Brain microvascular endothelial cell (primary cell): ENCODE measurements around the gene GLTP.

Source experiments
- DNase-seq: peaks from one replicate; pipeline ENCODE4 v3.0.0-alpha.2; 2020
- H3K27ac ChIP-seq: fragments of 250-450 bp; sonication (Bioruptor Pico); 2 replicates; pipeline ENCODE4 v1.5.1; 2020; ENCODE audit warnings: mild to moderate bottlenecking, moderate library complexity
- H3K27me3 ChIP-seq: fragments of 250-450 bp; sonication (Bioruptor Pico); replicated peaks from 2 replicates; pipeline ENCODE4 v1.5.1; 2020; ENCODE audit warnings: mild to moderate bottlenecking
- H3K36me3 ChIP-seq: fragments of 250-450 bp; sonication (Bioruptor Pico); replicated peaks from 2 replicates; pipeline ENCODE4 v1.5.1; 2020; ENCODE audit warnings: mild to moderate bottlenecking
- H3K4me3 ChIP-seq: 2 replicates; pipeline ENCODE4 v1.5.1; 2011; ENCODE audit warnings: low read depth, mild to moderate bottlenecking, control low read depth, low read length, moderate library complexity
- CTCF ChIP-seq: IDR thresholded peaks from 2 replicates; pipeline ENCODE4 v1.5.1; 2011; ENCODE audit warnings: low read depth, mild to moderate bottlenecking, moderate library complexity, low read length, control low read depth, inconsistent platforms; ENCODE audit errors: missing control alignments
- in situ Hi-C: cut with HindIII; loops from 2 replicates; pipeline ENCODE4 v1.10.0; 2017; ENCODE audit warnings: low sequenced_read_pairs, low pct_ligation_motif_present

The GLTP gene

GRCh38 chr12:109883461-109883860 is 3.1 kb upstream of the GLTP start:
- in situ Hi-C loops: no loop called here
- no peaks in the 10 kb centered on the region for H3K36me3 ChIP-seq
- no peaks in the 10 kb centered on the region for H3K27me3 ChIP-seq
- DNase-seq: no peak
- H3K4me3 ChIP-seq: no peak overlapping the region
- no peak for TF ChIP-seq CTCF
- no peak overlapping the region for H3K27ac ChIP-seq

GRCh38 chr12:109881752-109882151 is 1.4 kb upstream of the GLTP start:
- no peak for TF ChIP-seq CTCF
- H3K27me3 ChIP-seq: no peaks in the 10 kb centered on the region
- H3K4me3 ChIP-seq: no peak overlapping the region
- no peak overlapping the region for H3K27ac ChIP-seq
- H3K36me3 ChIP-seq: no peaks in the 10 kb centered on the region
- DNase-seq: no peak
- in situ Hi-C loops: no loop called here

GRCh38 chr12:109880938-109881337 is 597 bp upstream of the GLTP start:
- no peaks in the 10 kb centered on the region for H3K27me3 ChIP-seq
- H3K4me3 ChIP-seq: peak overlapping the region; percentile 66
- DNase-seq: no peak
- no peak overlapping the region for H3K27ac ChIP-seq
- no peaks in the 10 kb centered on the region for H3K36me3 ChIP-seq
- in situ Hi-C loops: no loop called here
- TF ChIP-seq CTCF: no peak

GRCh38 chr12:109879351-109880042 is 844 bp downstream of the GLTP start:
- H3K27ac ChIP-seq: no peak overlapping the region
- peak overlapping the region; percentile 80 for H3K4me3 ChIP-seq
- DNase-seq: no peak
- H3K36me3 ChIP-seq: no peaks in the 10 kb centered on the region
- H3K27me3 ChIP-seq: no peaks in the 10 kb centered on the region
- TF ChIP-seq CTCF: no peak
- in situ Hi-C loops: no loop called here

- no peak for DNase-seq
- in situ Hi-C loops: no loop called here
- H3K36me3 ChIP-seq: no peaks in the 10 kb centered on the region
- TF ChIP-seq CTCF: no peak
- H3K4me3 ChIP-seq: peak overlapping the region; percentile 80
- H3K27ac ChIP-seq: no peak overlapping the region
- H3K27me3 ChIP-seq: no peaks in the 10 kb centered on the region
These were observed 1.6 kb downstream of the GLTP start for GRCh38 chr12:109878749-109879148.

GRCh38 chr12:109878247-109878625 is 2.1 kb downstream of the GLTP start:
- DNase-seq: no peak
- TF ChIP-seq CTCF: no peak
- Histone ChIP-seq H3K27ac (no peak overlapping the region), H3K36me3 (no peaks in the 10 kb centered on the region), H3K27me3 (no peaks in the 10 kb centered on the region), H3K4me3 (no peak overlapping the region)
- in situ Hi-C loops: no loop called here
